Astrocyte (in vitro differentiated cells and primary cell): ENCODE results near the gene TMEM129.

Source experiments
- EZH2 ChIP-seq: IDR thresholded peaks from 2 replicates; pipeline ENCODE4 v1.6.1; 2012; ENCODE audit warnings: mild to moderate bottlenecking, low read length, inconsistent platforms; ENCODE audit not compliant: insufficient read depth
- TF ChIP-seq, protein P1 (sequence below): IDR thresholded peaks from 2 replicates; pipeline ENCODE4 v1.5.1; 2011; ENCODE audit warnings: low read depth, mild to moderate bottlenecking, inconsistent platforms, low read length, moderate library complexity; ENCODE audit not compliant: insufficient read depth

DNA sequence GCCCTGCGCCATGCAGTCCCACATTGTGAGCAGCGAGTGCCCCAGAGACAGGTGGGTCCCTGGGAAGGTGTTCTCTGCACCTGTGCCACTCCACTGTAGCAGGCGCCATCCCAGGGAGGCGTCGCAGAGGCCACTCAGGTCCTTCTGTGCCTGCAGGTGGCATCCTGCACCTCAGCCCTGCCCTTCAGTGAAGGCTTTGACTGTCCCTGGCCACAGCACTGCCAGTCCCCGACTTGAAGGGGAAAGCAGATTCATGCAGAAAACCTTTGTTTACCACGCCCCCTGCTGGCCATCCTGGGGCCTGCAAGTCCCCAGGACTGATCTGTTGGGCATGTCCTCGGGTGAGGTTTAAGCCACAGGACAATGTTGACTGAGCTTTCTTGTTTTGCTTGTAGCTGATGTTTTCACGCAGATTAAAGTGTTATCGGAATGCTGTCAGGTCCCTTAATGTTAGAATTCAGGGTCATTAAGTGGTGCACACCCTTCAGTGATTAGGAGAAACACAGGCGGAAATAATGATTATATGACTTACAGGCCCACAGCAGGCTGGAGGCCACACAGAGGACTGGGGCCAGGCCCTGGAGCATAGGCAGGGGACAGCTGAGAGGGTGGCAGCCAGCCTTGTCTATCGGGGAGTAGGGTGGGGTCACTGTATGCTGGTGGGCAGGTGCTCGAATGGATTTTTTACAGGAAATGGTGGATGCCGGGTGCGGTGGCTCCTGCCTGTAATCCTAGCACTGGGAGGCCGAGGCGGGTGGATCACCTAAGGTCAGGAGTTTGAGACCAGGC, 5.2 kb upstream of the TMEM129 start:
- TF ChIP-seq, protein P1, sequence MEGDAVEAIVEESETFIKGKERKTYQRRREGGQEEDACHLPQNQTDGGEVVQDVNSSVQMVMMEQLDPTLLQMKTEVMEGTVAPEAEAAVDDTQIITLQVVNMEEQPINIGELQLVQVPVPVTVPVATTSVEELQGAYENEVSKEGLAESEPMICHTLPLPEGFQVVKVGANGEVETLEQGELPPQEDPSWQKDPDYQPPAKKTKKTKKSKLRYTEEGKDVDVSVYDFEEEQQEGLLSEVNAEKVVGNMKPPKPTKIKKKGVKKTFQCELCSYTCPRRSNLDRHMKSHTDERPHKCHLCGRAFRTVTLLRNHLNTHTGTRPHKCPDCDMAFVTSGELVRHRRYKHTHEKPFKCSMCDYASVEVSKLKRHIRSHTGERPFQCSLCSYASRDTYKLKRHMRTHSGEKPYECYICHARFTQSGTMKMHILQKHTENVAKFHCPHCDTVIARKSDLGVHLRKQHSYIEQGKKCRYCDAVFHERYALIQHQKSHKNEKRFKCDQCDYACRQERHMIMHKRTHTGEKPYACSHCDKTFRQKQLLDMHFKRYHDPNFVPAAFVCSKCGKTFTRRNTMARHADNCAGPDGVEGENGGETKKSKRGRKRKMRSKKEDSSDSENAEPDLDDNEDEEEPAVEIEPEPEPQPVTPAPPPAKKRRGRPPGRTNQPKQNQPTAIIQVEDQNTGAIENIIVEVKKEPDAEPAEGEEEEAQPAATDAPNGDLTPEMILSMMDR, result peak; percentile 99
- no peak for TF ChIP-seq EZH2
